HG02852 (cell line): ENCODE measurements around the gene RAB11FIP5.
"Not testable (repeated sequence)": the region's sequence is repeated elsewhere in the genome, so short reads cannot be mapped to it uniquely, and the experiment has no call there.

Experiments used
- ATAC-seq: cut with Tn5 transposase; IDR thresholded peaks from one replicate; pipeline ENCODE4 v1.9.1; 2021; ENCODE audit warnings: mild to moderate bottlenecking, moderate library complexity; ENCODE audit not compliant: unreplicated experiment

RAB11FIP5 gene

DNA sequence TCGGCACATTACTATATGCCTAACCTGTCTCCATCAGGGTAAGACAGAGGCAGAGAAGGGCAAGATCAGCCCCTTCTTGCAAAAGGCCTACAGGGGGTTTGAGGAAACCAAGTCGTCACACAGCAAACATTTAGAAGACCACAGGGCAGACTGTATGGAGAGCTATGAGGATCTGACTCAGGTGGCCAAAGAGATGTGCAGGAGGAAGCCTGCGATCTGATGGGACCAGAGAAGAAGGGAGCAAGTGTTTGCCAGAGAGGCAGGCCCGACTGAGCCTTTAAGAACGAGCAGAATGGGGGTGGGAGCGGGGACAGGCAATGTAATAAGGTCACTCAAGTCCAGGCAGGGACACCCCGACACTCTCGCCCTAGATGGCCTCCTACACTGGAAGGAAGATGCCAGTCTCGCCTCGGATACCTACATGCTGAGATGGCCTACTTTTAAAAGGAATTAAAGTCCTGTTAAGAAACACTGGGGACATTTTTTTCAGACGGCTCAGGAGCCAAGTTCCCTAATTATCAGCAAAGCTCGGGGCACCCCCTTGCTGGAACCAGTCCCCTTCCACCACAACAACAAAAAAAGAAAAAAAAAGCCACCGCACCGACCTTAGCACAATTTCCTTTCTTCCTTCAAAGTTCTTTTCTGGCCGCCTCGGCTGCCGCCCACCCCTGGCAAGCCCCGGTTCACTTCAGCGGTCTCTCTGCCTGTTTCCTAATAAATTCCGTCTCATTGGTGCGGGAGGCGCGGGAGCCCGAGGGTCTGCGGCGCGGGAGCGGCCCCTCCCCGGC lies 42.7 kb downstream of the RAB11FIP5 start:
- no peak for ATAC-seq

- ATAC-seq: no peak
These were observed 43.5 kb downstream of the RAB11FIP5 start for GRCh38 chr2:73069041-73069854.

DNA sequence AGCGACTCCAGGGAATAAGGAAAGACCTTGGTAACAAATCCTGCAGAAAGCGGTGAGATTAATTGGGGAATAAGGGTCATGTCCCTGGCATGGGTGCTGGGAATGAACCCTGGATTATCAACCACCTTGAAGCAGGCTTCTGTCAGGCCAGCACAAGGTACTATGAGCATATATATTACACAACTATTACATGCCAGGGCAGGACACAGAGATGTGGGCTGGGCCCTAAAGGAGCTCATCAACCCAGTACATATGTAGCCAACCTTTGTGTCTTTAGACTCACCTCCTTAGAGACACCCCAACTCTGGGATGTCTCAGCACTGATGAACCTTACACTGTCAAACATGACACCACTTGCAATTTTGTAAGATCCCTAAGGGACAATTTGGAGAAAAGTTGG lies 44.6 kb downstream of the RAB11FIP5 start:
- ATAC-seq: no peak

DNA sequence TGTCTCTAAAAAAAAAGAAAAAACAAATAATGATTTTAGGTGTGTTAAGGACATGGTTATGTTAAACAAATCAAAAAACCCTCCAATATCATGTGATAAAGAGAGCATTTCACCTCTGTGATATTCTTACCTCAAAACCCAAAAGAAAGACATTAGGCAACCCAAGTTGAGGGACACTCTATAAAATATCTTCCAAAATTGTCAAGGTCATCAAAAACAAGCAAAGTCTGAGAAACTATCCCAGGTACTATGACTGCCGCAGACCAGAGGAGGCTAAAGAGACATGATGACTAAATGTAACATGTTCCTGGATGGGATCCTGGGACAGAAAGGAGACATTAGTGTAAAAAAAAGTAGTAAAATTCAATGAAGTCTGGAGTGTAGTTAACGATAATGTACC lies 45.7 kb downstream of the RAB11FIP5 start:
- ATAC-seq: no peak

DNA sequence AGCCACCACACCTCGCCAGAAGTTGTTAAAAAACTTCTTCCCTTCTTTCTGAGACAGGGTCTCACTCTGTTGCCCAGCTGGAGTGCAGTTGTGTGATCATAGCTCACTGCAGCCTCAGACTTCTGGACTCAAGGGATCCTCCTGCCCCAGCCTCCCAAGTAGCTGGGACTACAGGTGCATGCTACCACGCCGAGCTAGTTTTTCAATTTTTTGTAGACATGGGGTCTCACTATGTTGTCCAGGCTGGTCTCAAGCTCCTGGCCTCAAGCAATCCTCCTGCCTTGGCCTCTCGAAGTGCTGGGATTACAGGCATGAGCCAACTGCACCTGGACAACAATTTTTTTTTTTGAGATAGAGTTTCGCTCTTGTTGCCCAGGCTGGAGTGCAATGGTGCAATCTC lies 47.7 kb downstream of the RAB11FIP5 start:
- not testable (repeated sequence) for ATAC-seq

DNA sequence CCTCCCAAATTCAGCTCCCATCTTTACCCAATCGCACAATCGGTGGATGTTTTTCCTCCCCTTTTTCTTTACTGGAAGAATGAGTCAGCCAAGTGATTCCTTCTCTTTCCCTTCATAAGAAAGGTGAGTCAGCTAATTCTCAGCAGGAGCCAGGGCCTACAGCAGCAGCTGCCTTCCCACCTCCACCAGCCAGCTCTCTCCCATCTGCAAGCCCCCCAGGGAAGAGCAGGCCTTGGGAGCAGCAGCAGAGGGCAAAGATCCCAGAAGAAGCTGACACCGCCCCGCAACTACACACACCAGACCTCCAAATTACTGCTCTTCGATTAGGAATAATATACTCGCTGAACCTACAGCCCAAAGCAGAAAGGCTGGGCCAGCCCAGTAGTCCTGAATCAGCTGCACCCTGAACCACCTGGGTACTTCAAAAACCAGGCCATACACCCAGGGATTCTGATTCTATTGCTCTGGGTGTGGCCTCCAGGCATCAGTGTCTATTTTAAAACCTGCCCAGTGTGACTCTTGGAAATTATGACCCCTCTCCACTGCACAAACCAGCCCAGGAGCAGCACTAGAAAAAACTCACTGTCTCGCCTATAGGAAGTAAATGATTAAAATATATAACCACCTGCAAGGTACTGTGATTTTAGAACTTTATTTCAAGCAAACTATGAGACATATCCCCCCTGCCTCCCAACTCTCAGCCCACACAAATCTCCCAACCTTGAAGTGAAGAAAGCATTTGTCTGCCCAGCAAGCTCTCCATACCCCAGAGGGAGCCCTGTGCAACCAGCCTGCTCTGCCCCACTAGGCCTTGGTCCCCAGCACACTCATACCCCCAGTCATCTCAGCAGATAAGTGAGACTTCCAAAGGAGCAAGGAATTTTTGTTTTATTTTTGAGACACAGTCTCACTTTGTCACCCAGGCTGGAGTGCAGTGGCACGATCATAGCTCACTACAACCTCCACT lies 48.6 kb downstream of the RAB11FIP5 start:
- ATAC-seq: no peak

DNA sequence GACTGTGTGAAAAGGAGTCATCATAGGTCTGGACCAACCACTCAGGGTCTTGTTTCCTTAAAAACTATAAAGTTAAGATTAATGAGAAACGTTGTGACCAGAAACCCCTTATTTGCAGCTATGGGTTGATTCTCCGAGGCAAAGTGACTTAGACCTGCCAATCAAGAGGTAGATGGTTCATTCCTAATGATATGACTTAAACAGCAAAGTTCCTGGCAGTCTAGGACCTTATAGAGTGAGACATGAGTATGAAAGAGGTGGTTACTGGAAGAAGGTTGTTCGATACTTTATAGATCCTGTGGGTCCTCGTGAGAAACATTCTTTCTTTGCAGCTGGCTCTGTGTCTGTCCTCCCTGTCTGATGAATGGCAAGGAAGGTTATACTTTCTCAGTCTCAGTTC lies 49.3 kb downstream of the RAB11FIP5 start:
- ATAC-seq: no peak

- no peak for ATAC-seq
These were observed 53.6 kb downstream of the RAB11FIP5 start for GRCh38 chr2:73059106-73059505.

GRCh38 chr2:73054980-73055379 lies 57.8 kb downstream of the RAB11FIP5 start:
- no peak for ATAC-seq

DNA sequence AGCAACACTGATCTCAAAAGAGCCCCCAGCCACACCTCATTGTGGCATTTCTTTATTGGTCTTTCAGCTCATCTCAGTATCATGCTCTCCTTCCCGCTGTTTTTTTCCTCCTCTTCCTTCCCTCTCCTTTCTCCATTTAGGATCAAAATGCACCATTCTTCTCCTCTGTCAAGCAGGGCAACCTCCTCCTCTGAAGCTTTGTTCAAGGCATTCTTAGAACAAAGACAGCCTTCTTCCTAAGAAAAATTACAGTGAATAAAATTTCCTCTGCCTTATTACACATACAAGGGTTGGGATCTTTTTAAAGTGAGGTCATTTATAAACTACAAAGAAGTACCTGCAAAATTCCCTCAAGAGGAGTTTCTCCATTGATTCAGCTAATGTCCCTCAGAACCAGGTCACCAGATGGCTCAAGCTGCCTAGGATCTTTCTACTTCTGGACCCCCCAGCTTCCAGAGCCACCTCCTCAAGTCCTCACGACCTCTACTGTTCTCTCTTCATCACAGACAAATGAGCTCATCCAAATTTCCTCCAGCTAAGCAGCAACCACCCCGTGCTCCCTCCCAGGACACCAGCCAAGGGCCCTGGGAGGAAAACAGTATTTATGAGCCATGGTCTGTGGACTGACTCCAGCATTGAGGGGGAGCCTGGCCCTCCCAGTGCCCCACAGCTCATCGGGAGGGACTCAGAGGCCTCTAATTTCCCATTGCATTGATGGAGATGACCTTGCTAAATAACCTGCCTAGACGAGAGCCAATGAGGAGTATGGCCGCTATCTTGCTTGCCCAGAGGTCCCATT lies 59.2 kb downstream of the RAB11FIP5 start:
- no peak for ATAC-seq

DNA sequence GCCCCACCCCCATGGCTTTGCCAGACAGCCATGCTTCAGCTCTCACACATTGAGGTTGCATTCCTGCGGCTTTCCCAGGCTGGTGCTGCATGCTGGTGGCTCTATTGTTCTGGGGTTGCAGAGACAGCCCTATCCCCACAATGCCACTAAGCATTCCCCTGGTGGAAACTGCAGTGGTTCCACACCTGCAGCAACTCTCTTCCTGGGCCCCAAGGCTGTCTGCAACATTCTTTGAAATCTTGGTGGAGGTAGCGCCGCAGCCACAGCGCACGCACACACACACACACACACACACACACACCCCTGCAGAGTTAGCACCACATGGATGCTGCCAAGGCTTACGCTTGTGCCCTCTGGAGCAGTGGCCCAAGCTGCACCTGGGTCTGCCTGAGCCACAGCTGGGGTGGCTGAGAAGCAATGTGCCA lies 62.6 kb downstream of the RAB11FIP5 start:
- no peak for ATAC-seq

DNA sequence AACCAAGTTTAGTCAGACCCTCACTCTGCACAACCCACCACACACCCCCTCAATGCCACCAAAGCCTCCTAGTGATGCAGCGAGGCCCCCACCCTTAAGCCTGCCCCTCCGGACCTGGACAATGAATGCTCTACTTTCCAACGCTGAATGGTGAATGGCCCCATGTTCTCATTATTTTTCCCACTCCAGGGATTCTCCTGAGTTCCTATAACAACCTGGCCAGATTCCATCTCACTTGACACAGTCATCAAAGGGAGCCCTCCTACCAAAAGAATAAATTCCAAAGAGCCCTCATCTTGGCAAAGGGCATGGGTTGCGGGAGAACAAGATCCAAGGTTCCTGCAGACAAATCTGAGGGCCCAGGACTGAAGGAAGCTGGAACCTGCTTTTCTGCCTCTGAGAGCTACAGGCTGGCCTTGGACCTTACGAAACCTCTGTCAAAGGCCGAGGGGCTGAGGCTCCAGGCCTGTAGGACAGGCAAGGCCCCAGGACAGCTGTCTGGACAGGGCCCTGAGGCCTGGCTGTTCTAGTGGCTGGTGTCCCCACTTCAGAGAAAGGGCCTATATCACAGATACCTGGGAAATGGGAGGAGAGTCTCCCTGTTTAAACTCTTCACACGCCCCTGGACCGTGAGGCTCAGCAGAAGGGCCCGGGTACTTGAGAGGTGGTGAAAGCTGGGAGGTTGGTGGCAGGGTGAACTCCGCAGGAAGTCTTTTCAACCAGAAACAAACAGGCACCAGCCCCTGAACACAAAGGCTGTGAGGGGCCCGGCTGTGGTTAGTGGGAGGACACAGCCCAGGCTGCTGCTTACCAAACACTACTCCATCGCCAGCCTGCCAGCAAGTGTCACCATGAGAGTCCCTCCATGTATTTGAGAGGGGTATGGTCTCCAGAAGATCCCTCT lies 68.6 kb downstream of the RAB11FIP5 start:
- ATAC-seq: no peak

GRCh38 chr2:73043276-73043675 lies 69.5 kb downstream of the RAB11FIP5 start:
- no peak for ATAC-seq

DNA sequence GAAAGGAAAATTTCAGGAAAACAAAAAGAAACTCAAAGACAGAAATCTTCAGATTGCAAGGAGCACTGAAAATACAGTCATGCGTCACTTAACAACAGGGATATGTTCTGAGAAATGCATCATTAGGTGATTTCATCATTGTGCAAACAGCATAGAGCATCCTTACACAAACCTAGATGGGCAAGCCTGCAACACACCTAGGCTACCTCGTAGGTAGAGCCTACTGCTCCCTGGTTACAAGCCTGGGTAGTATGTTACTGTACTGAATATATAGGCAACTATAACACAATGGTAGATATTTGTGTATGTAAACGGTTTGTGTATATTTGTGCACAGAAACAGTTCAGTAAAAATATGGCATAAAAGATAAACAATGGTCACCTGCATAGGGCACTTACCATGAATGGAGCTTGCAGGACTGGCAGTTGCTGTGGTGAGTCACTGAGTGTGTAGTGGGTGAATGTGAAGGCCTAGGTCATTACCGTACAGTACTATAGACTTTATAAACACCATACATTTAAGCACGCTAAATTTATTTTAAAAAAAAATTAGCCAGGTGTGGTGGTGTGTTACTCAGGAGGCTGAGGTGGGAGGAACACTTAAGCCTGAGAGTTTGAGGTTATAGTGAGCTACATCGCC lies 74.7 kb downstream of the RAB11FIP5 start:
- ATAC-seq: no peak

DNA sequence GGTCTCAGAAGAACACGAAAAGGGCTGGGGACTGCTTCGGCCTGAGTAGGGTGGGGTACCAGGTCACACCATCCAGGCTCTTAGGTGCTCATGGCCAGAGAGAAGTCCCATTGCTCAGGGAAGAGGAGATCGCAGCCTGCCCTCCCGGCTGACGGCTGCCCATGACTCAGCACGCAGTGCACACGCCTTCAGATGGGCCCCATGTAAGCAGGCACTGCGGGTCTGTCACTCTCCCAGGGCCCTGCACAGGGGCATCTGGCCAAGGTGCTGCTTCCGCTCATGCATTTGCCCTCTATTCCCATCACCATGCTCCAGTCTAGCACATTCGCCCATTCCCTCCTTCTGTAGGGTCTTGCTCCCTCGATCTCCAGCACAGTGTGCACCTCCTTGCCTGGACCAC lies 76.0 kb downstream of the RAB11FIP5 start:
- ATAC-seq: no peak

GRCh38 chr2:73035899-73036711 lies 76.6 kb downstream of the RAB11FIP5 start:
- ATAC-seq: no peak

DNA sequence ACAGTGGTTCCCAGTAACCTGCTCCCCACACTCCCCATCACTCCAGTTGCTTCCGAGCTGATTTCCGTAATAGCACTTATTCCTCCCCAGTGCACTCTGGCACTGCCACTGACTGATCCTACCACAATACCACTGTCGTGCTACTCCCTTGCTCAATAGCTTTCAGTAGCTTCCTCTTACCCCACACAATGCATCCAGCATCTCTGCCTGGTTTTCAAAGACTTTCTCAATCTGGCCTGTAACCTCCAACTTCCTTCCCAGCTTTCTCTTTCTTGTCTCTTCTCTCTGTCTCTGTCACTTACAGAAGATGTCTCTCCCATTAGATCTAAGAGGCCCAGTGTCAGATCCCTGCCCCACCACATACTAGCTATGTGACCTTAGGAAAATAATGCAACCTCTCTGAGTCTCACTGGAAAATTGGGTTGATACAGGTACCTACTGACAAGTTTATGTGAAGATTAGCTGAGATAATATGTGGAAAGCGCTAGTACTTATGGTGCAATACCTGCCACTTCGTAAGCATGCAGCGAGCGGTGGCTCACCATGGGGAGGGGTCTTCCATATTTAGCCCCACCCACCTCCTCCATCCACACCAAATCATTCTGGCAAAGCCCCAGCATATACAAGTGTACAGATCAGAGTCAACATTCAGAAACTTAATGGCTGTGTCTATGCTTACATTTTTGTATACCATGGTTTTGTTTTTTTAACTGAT lies 77.9 kb downstream of the RAB11FIP5 start:
- ATAC-seq: no peak
